Measurements from ENCODE around the gene SAE1.
"Not testable (repeated sequence)": the region's sequence is repeated elsewhere in the genome, so short reads cannot be mapped to it uniquely, and the experiment has no call there.

The SAE1 gene

DNA sequence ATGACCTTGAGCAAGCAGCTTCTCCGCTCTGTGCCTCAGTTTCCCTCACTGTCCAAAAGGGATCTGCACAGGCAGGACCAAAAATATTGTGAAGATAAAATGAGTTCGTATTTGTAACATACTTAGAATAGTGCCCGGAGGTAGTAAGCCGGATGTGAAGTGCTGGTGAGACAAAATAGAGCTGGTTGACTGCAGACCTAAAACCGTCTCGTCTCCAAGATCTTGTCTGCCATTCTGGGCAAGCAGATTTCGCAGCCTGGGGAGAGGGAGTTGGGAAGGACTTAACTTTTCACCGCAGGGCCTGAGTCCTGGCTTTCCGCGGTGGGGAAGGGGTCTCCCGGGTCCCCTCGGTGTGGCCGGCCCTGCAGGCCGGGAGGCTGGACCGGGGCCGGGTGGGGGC is 108.5 kb downstream of the SAE1 start:
- no peak for DNase-seq (ENCODE audit: extremely low read depth in 1 of 2, low read depth in 1 of 2)

GRCh38 chr19:47239610-47240296 is 109.1 kb downstream of the SAE1 start:
- DNase-seq (ENCODE audit: extremely low read depth in 1 of 2, low read depth in 1 of 2), result peak in 1 of 2 donors; percentile 42

GRCh38 chr19:47240556-47240955 is 109.9 kb downstream of the SAE1 start:
- DNase-seq (ENCODE audit: extremely low read depth in 1 of 2, low read depth in 1 of 2), result no peak

- peak; percentile 80 to 81 for DNase-seq (ENCODE audit: extremely low read depth in 1 of 2, low read depth in 1 of 2)
Observed at GRCh38 chr19:47240996-47241918, 110.6 kb downstream of the SAE1 start.

- DNase-seq (ENCODE audit: extremely low read depth in 1 of 2, low read depth in 1 of 2), result no peak
Observed at GRCh38 chr19:47241919-47242577, 111.4 kb downstream of the SAE1 start.

DNA sequence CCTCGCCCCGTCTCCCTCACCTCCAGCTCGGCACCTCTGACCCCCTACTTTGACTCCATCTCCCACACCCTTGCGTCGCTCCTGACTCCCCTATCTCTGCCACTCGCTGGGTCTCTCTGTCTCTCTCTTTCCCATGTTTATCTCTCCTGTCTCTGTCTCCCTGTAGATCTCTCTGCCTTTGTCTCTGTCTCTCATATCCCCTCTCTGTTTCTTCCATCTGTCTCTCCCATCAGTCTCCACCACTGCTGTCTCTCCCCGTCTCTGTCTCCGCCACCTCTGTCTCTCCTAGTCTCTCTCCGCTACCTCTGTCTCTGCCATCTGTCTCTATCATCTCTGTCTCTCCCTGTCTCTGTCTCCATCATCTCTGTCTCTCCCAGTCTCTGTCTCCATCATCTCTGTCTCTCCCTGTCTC is 112.7 kb downstream of the SAE1 start:
- no peak for DNase-seq (ENCODE audit: extremely low read depth in 1 of 2, low read depth in 1 of 2)

DNA sequence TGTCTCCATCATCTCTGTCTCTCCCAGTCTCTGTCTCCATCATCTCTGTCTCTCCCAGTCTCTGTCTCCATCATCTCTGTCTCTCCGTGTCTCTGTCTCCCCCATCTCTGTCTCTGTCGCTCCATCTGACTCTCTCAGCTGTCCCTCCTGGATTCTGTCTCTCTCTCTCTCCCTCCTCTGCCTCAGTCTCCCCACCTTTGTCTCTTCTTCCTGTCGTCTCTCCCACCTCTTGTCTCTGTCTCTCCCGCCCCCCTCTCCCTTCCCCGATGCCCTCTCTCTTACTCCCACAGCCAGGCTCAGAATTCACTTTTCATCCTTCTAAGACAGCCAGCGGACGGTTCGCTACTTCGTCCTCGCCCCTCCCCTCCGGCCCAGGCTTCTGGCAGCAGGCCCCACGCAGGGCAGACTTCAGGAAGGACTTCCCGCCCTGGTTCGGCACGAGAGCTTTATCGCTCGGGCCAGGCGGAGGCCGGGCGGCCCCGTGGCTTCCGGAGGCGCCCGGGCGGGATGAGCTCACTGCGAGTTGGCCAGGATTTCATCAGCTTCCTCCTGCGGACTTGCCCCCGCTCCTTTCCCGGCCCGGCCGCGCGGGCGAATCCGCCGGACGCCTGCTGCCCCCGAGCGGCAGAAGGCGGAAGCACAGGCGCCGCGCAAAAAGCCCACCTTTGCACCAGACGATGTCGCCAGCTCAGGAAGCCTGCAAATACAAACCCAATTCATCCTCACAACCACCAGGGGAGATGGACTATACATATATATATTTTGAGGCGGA is 113.3 kb downstream of the SAE1 start:
- peak; percentile 65 to 75 for DNase-seq (ENCODE audit: extremely low read depth in 1 of 2, low read depth in 1 of 2)

GRCh38 chr19:47247308-47247990 is 116.8 kb downstream of the SAE1 start:
- DNase-seq (ENCODE audit: extremely low read depth in 1 of 2, low read depth in 1 of 2), result peak in 1 of 2 donors; percentile 70

- not testable (repeated sequence) for DNase-seq (ENCODE audit: extremely low read depth in 1 of 2, low read depth in 1 of 2)
Observed at GRCh38 chr19:47253016-47253415, 122.4 kb downstream of the SAE1 start.

DNA sequence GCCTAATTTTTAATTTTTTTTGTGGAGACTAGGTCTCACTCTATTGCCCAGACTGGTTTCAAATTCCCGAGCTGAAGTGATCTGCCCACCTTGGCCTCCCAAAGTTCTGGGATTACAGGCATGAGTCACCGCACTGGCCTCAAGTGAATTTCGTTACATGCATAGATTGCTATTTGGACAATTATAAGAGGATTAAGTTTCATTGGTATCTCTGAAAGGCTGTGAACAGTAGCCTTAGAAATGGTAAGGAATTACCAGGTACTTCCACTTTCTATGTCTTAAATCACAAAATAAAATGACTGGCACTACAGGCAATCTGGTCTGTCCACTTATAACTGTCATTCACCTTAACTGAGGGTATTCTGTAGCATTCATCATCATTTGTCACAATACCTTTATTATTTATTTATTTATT is 122.8 kb downstream of the SAE1 start:
- DNase-seq (ENCODE audit: extremely low read depth in 1 of 2, low read depth in 1 of 2), result no peak

GRCh38 chr19:47253970-47254369 is 123.3 kb downstream of the SAE1 start:
- DNase-seq (ENCODE audit: extremely low read depth in 1 of 2, low read depth in 1 of 2), result no peak

DNA sequence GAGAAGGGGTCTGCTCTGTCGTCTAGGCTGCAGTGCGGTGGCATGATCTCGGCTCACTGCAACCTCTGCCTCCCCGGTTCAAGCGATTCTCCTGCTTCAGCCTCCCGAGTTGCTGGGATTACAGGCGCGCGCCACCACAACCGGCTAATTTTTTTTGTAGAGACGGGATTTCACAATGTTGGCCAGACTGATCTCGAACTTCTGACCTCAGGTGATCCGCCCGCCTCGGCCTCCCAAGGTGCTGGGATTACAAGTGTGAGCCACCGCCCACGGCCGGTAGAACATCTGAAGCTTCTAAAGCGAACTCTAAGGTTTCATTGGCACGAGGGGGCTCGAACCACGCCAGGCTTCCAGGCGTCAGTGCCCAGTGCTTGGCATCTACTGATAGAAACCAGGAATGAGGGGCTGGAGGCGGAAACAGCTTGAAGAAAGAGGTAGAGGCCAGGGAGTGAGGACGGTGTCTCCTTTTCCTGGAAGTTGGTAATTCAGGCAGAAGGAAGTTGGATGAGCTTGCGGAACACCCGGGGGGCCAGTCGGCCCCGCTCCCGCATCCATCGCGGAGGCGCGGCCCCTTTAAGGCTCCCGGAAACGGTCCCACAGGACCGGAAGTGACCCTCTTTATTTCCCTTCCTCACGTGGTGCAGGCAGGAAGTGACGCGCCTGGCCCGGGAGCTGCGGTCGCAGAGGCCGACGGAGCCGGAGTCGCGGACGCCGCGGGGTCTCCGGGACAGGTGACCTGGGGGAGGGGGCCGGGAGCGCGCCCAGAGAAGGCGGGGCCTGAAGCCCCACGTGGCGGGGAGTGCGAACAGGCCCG is 125.5 kb downstream of the SAE1 start, which contains the start of gene CCDC9:
Gene CCDC9, plus strand, starts transcription at position 647 of the 814 bp plus-strand sequence. CDS start 1,876 bp downstream, outside the sequence.
- DNase-seq (ENCODE audit: extremely low read depth in 1 of 2, low read depth in 1 of 2), result peak; percentile 73 to 81

GRCh38 chr19:47256693-47257410 is 126.2 kb downstream of the SAE1 start:
- DNase-seq (ENCODE audit: extremely low read depth in 1 of 2, low read depth in 1 of 2), result peak; percentile 95 to 99

DNA sequence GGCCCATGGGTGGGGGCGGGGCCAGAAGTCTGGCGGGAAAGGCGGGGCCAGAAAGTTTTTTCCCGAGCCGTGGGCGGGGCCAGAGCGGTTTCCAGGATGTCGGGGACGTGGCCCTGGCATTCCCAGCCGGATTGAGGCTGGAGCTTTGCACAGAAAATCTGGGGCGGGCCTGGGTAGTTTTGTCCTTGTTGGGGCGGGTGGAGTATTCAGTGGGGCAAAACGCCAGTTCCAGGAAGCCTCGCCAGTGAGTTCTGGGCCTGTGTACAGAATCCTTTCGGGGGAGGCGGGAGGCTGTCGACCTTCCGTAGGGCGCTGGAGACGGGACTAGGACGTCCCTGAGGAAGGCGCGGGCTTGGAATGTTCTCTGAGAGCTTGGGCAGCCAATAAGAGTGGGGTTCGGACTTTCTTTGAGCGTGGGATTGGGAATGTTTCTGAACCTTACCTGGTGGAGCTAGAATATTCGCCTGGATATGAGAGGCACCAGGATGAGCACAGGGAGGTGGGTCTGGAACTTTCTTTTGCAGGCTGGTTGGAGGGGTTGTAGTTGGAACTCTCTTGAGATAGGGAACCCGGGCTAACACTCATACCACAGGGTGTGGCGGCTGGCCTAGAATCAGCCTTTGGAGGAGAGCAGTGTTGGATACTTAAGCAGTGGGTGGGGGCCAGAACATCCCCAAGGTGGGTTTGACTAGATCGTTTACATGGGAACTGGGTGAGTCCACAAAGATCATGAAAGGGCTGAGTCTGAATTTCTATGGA is 127.0 kb downstream of the SAE1 start:
- no peak for DNase-seq (ENCODE audit: extremely low read depth in 1 of 2, low read depth in 1 of 2)

DNA sequence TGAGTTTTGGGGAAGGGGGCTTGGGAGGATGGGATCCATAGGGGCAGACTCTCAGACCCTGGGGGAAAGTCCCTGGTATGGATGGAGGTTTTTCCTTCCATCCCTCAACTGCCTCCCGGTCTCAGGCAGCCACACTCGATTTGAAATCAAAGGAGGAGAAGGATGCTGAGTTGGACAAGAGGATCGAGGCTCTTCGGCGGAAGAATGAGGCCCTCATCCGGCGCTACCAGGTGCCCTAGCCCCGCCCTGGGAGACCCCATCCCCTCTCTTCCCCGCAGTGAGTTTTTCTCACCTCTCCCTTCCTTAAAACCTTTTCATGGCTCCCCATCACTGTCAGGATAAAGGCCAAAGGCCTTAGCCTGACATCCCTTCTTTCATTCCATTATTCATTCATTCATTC is 127.8 kb downstream of the SAE1 start:
- no peak for DNase-seq (ENCODE audit: extremely low read depth in 1 of 2, low read depth in 1 of 2)

DNA sequence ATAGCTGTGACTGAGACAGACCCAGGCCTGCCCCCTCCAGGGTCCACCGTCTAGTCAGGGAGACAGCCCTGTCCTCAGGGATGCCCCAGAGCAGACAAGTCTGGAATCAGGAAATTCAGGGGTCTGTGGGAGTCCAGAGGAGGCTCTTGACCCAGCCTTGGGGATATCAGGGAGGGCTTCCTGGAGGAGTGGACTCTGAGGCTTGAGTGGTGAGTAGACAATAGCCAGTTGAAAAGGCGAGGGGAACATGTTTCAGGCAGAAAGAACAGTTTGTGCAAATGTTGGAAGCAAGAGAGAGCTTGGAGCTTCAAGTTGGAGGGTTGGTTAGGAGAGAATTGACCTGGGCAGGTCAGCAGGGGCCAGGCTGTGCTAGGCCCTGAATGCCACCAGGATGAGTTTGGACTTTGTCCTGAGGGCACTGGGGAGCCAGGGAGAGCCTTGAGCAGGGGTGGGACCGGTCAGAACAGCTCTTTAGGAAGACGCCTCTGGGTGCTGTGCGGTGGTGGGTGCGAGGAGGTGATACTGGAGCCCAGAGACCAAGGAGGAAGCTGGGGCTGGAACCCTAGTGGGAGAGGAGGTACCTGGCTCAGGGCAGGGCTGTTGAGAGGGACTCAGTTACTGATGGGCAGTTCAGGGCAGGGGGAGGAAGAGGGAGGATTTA is 128.4 kb downstream of the SAE1 start:
- no peak for DNase-seq (ENCODE audit: extremely low read depth in 1 of 2, low read depth in 1 of 2)

Data from activated CD8-positive, alpha-beta memory T cell treated with anti-CD3 and anti-CD28 coated beads for 1 hour (primary cell).